Esophagus muscularis mucosa (tissue), 4 donors: Measurements from ENCODE around the gene TPGS1.

Source experiments
- EP300 ChIP-seq: sonication (generic); formaldehyde crosslinking; IDR thresholded peaks from one replicate; pipeline ENCODE4 v1.6.1; 2017; ENCODE audit warnings: antibody characterized with exemption
- POLR2A ChIP-seq: fragments of 450-650 bp; IDR thresholded peaks from one replicate; pipeline ENCODE4 v1.6.1; 2017; ENCODE audit warnings: antibody characterized with exemption, moderate library complexity, mild to moderate bottlenecking, low read depth
- POLR2AphosphoS5 ChIP-seq, 2 donors: sonication (generic); formaldehyde crosslinking; IDR thresholded peaks; one replicate each; pipeline ENCODE4 v1.6.1; 2017; ENCODE audit warnings: antibody characterized with exemption in 2 of 2
- TF ChIP-seq, protein P1 (sequence below), 3 experiments: fragments of 200-600 bp in 2 of 3; fragments of 450-650 bp in 1 of 3; sonication (generic) in 2 of 3; IDR thresholded peaks; one replicate each; pipeline ENCODE4 v1.5.1; 2017 to 2019; ENCODE audit warnings: antibody characterized with exemption in 3 of 3, mild to moderate bottlenecking in 2 of 3, moderate library complexity in 1 of 3

GRCh38 chr19:555474-555808, 48.1 kb downstream of the TPGS1 start:
- TF ChIP-seq, protein P1, sequence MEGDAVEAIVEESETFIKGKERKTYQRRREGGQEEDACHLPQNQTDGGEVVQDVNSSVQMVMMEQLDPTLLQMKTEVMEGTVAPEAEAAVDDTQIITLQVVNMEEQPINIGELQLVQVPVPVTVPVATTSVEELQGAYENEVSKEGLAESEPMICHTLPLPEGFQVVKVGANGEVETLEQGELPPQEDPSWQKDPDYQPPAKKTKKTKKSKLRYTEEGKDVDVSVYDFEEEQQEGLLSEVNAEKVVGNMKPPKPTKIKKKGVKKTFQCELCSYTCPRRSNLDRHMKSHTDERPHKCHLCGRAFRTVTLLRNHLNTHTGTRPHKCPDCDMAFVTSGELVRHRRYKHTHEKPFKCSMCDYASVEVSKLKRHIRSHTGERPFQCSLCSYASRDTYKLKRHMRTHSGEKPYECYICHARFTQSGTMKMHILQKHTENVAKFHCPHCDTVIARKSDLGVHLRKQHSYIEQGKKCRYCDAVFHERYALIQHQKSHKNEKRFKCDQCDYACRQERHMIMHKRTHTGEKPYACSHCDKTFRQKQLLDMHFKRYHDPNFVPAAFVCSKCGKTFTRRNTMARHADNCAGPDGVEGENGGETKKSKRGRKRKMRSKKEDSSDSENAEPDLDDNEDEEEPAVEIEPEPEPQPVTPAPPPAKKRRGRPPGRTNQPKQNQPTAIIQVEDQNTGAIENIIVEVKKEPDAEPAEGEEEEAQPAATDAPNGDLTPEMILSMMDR (IDR thresholded peaks at IDR 0.05): no peak
- TF ChIP-seq POLR2AphosphoS5 (IDR thresholded peaks at IDR 0.05): no peak
- TF ChIP-seq POLR2A: no peak
- no peak for TF ChIP-seq EP300
